IgD-negative memory B cell (primary cell): ENCODE measurements around the gene MYL9. TPM values are rescaled to one million over a fixed set of nuclear protein-coding genes. Genes with fewer than 3 reads are reported as not detected.

Experiments used
- polyA plus RNA-seq: library from polyadenylated mRNA; unstranded; fragments of 300-500 nt; fragmentation: Illumina TruSeq; gene quantifications from one replicate; pipeline ENCODE4 v1.2.3, GENCODE V29; 2021

Gene MYL9
- polyA plus RNA-seq, 1 donor from 2014 or later, result 2.9 TPM

Other genes starting within 250 kb of the MYL9 start
- 48.2 TPM for gene DLGAP4, start 235.2 kb upstream of the MYL9 start, polyA plus RNA-seq
- 36.3 TPM for gene TGIF2, start 32.1 kb downstream of the MYL9 start, polyA plus RNA-seq
- gene RAB5IF, start 64.3 kb downstream of the MYL9 start, polyA plus RNA-seq, result 126 TPM
- 0.68 TPM for gene SLA2, start 104.7 kb downstream of the MYL9 start, polyA plus RNA-seq
- 35.4 TPM for gene NDRG3, start 204.6 kb downstream of the MYL9 start, polyA plus RNA-seq
- 15.4 TPM for gene DSN1, start 232.2 kb downstream of the MYL9 start, polyA plus RNA-seq